Gastroesophageal sphincter (tissue), 3 donors: Measurements from ENCODE around the gene TGM4.

Experiments used
- POLR2A ChIP-seq, 2 donors: fragments of 450-650 bp; IDR thresholded peaks; one replicate each; pipeline ENCODE4 v1.6.1; 2017; ENCODE audit warnings: antibody characterized with exemption in 2 of 2, mild to moderate bottlenecking in 2 of 2, moderate library complexity in 1 of 2
- TF ChIP-seq, protein P1 (sequence below), 4 experiments: fragments of 200-600 bp in 2 of 4; fragments of 450-650 bp in 2 of 4; sonication (generic) in 1 of 4; IDR thresholded peaks; one replicate each; pipeline ENCODE4 v1.5.1; 2017 to 2019; ENCODE audit warnings: antibody characterized with exemption in 4 of 4, mild to moderate bottlenecking in 2 of 4, moderate library complexity in 2 of 4

DNA sequence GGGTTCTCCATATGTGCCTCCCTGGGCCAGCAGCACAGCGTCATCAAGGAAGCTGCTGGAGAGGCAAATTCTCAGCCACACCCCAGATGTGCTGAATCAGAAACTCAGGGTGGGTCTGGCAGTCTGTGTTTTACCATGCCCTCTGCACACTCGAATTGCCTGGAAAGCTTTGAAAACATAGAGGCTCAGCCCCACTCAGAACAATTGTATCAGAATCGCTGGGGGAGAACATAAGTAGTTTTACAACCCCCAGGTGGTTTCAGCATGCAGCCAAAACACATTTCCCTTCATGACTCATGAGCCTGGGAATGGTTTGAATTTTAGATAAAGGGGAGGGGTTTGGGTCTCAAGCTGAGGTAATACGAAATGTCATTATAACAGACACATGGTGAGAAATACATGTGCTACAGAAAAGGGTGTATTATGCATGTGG lies 9.6 kb downstream of the TGM4 start:
- TF ChIP-seq, protein P1, sequence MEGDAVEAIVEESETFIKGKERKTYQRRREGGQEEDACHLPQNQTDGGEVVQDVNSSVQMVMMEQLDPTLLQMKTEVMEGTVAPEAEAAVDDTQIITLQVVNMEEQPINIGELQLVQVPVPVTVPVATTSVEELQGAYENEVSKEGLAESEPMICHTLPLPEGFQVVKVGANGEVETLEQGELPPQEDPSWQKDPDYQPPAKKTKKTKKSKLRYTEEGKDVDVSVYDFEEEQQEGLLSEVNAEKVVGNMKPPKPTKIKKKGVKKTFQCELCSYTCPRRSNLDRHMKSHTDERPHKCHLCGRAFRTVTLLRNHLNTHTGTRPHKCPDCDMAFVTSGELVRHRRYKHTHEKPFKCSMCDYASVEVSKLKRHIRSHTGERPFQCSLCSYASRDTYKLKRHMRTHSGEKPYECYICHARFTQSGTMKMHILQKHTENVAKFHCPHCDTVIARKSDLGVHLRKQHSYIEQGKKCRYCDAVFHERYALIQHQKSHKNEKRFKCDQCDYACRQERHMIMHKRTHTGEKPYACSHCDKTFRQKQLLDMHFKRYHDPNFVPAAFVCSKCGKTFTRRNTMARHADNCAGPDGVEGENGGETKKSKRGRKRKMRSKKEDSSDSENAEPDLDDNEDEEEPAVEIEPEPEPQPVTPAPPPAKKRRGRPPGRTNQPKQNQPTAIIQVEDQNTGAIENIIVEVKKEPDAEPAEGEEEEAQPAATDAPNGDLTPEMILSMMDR (IDR thresholded peaks at IDR 0.05), result no peak
- TF ChIP-seq POLR2A (IDR thresholded peaks at IDR 0.05), result no peak
